GM23338 (cell line): ENCODE data around the gene NTN4. TPM values are rescaled to one million over a fixed set of nuclear protein-coding genes. Genes with fewer than 3 reads are reported as not detected.

ENCODE experiments used
- ATAC-seq: fragments of 200-7000 bp; cut with Tn5 transposase; 3 replicates; pipeline ENCODE4 v1.9.1; 2020
- DNase-seq: peaks from one replicate; pipeline ENCODE4 v3.0.0-alpha.2; 2015; ENCODE audit warnings: low spot score
- H2AFZ ChIP-seq: fragments of 200-600 bp; sonication (generic); 2 replicates; pipeline ENCODE4 v1.8.0; 2016; ENCODE audit warnings: antibody characterized with exemption, mild to moderate bottlenecking, moderate library complexity
- H3F3A ChIP-seq: fragments of 200-600 bp; sonication (generic); replicated peaks from 2 replicates; pipeline ENCODE4 v1.8.0; 2017; ENCODE audit warnings: antibody characterized with exemption, mixed run types, low read depth
- H3K27ac ChIP-seq: fragments of 200-600 bp; sonication (generic); 2 replicates; pipeline ENCODE4 v1.6.1; 2016; ENCODE audit warnings: low read depth
- H3K27me3 ChIP-seq: fragments of 200-600 bp; sonication (generic); 2 replicates; pipeline ENCODE4 v1.8.0; 2016; ENCODE audit warnings: mild to moderate bottlenecking, mixed run types, moderate library complexity; ENCODE audit not compliant: insufficient read depth
- H3K36me3 ChIP-seq: fragments of 200-600 bp; sonication (generic); 2 replicates; pipeline ENCODE4 v1.8.0; 2016; ENCODE audit warnings: mild to moderate bottlenecking; ENCODE audit not compliant: insufficient read depth
- H3K4me1 ChIP-seq: fragments of 200-600 bp; sonication (generic); 2 replicates; pipeline ENCODE4 v1.8.0; 2016; ENCODE audit warnings: mild to moderate bottlenecking, moderate library complexity; ENCODE audit not compliant: insufficient read depth
- H3K4me2 ChIP-seq: fragments of 200-600 bp; sonication (generic); 2 replicates; pipeline ENCODE4 v1.7.1; 2017; ENCODE audit warnings: mixed run types
- H3K4me3 ChIP-seq: fragments of 200-600 bp; sonication (generic); 2 replicates; pipeline ENCODE4 v1.6.1; 2016; ENCODE audit warnings: mixed run types
- H3K79me2 ChIP-seq: fragments of 200-600 bp; sonication (generic); replicated peaks from 2 replicates; pipeline ENCODE4 v1.8.0; 2017; ENCODE audit warnings: mild to moderate bottlenecking; ENCODE audit not compliant: insufficient read depth
- H3K9me2 ChIP-seq: fragments of 200-600 bp; sonication (generic); 2 replicates; pipeline ENCODE4 v1.8.0; 2017; ENCODE audit not compliant: insufficient read depth
- H4K20me1 ChIP-seq: fragments of 200-600 bp; sonication (generic); replicated peaks from 2 replicates; pipeline ENCODE4 v1.8.0; 2017; ENCODE audit warnings: mild to moderate bottlenecking; ENCODE audit not compliant: insufficient read depth
- H3K27ac Mint-ChIP-seq: 2 replicates; pipeline ENCODE4 v1.8.0; 2020; ENCODE audit warnings: inconsistent platforms, mild to moderate bottlenecking, moderate library complexity, mixed read lengths
- H3K27me3 Mint-ChIP-seq: 3 replicates; pipeline ENCODE4 v1.8.0; 2022; ENCODE audit warnings: low read depth, mild to moderate bottlenecking, moderate library complexity, mixed read lengths, inconsistent platforms; ENCODE audit not compliant: insufficient read depth, poor library complexity
- H3K36me3 Mint-ChIP-seq: 3 replicates; pipeline ENCODE4 v1.8.0; 2021; ENCODE audit warnings: low read depth, mild to moderate bottlenecking, inconsistent platforms, moderate library complexity, mixed read lengths
- H3K4me1 Mint-ChIP-seq: 3 replicates; pipeline ENCODE4 v1.8.0; 2020; ENCODE audit warnings: mild to moderate bottlenecking, inconsistent platforms, mixed read lengths
- H3K4me3 Mint-ChIP-seq: 3 replicates; pipeline ENCODE4 v1.8.0; 2021; ENCODE audit warnings: moderate library complexity, mild to moderate bottlenecking, inconsistent platforms, mixed read lengths
- H3K9me3 Mint-ChIP-seq: 3 replicates; pipeline ENCODE4 v1.8.0; 2020; ENCODE audit warnings: moderate library complexity, mild to moderate bottlenecking, inconsistent platforms, mixed read lengths
- CREB1 ChIP-seq: fragments of 250-450 bp; sonication (Bioruptor Pico); IDR thresholded peaks from 2 replicates; pipeline ENCODE4 v1.5.0; 2020; ENCODE audit warnings: low read depth, mild to moderate bottlenecking, moderate library complexity
- CTCF ChIP-seq, 2 experiments: fragments of 200-600 bp in 1 of 2; sonication (generic) in 1 of 2; conservative IDR thresholded peaks; 2 replicates each; pipeline versions ENCODE4 v1.5.1 to v1.6.1; 2016 to 2017; ENCODE audit warnings: antibody characterized with exemption in 2 of 2, low read depth in 2 of 2, mild to moderate bottlenecking in 2 of 2, moderate library complexity in 1 of 2
- ETS1 ChIP-seq: IDR thresholded peaks from 2 replicates; pipeline ENCODE4 v1.6.1; 2016; ENCODE audit warnings: antibody characterized with exemption
- EZH2 ChIP-seq: fragments of 200-600 bp; sonication (generic); IDR thresholded peaks from one replicate; pipeline ENCODE4 v1.8.0; 2017; ENCODE audit warnings: antibody characterized with exemption, mild to moderate bottlenecking, low read depth; ENCODE audit not compliant: unreplicated experiment
- EZH2phosphoT487 ChIP-seq: fragments of 200-600 bp; sonication (generic); IDR thresholded peaks from one replicate; pipeline ENCODE4 v1.8.1; 2018; ENCODE audit warnings: antibody characterized with exemption; ENCODE audit not compliant: unreplicated experiment
- JUNB ChIP-seq: IDR thresholded peaks from one replicate; pipeline ENCODE4 v1.6.1; 2016; ENCODE audit warnings: antibody characterized with exemption; ENCODE audit not compliant: unreplicated experiment
- NANOG ChIP-seq: IDR thresholded peaks from 2 replicates; pipeline ENCODE4 v1.6.1; 2016; ENCODE audit warnings: antibody characterized with exemption, borderline replicate concordance
- POLR2AphosphoS5 ChIP-seq: IDR thresholded peaks from 2 replicates; pipeline ENCODE4 v1.6.1; 2016; ENCODE audit warnings: antibody characterized with exemption, low read depth
- REST ChIP-seq: IDR thresholded peaks from one replicate; pipeline ENCODE4 v1.6.1; 2018; ENCODE audit warnings: antibody characterized with exemption; ENCODE audit not compliant: unreplicated experiment
- STAT1 ChIP-seq: IDR thresholded peaks from one replicate; pipeline ENCODE4 v1.6.1; 2016; ENCODE audit warnings: antibody characterized with exemption; ENCODE audit not compliant: unreplicated experiment
- ZNF114 ChIP-seq: fragments of 250-450 bp; sonication (Bioruptor Pico); IDR thresholded peaks from 2 replicates; pipeline ENCODE4 v1.5.0; 2020; ENCODE audit warnings: mild to moderate bottlenecking, moderate library complexity
- ZNF331 ChIP-seq: fragments of 250-450 bp; sonication (Bioruptor Pico); IDR thresholded peaks from 2 replicates; pipeline ENCODE4 v1.5.0; 2020; ENCODE audit warnings: low read depth, mild to moderate bottlenecking, moderate library complexity
- ZNF462 ChIP-seq: fragments of 250-450 bp; sonication (Bioruptor Pico); IDR thresholded peaks from 2 replicates; pipeline ENCODE4 v1.5.0; 2020; ENCODE audit warnings: mild to moderate bottlenecking, moderate library complexity
- polyA plus RNA-seq: library from polyadenylated mRNA; unstranded; fragments of >200 nt; fragmentation: Nextera tagmentation; extraction: Ambion mirVana; gene quantifications from 2 replicates; pipeline ENCODE4 v1.2.1, GENCODE V29; 2016
- total RNA-seq: library from RNA; depleted of rRNA; stranded (reverse); fragments of >200 nt; shearing (Covaris generic); gene quantifications from 2 replicates; pipeline ENCODE4 v1.2.3, GENCODE V29; 2014

The NTN4 gene
- total and polyA plus RNA-seq, 2 experiments from 2014 or later, result 1.5 to 3.8 TPM

GRCh38 chr12:95613021-95613420, 177.5 kb downstream of the NTN4 start:
- no peak for DNase-seq
- H3K36me3 ChIP-seq, result no peaks in the 10 kb centered on the region
- no peaks in the 10 kb centered on the region for H3K27me3 ChIP-seq
- H3K27ac Mint-ChIP-seq, result no peak overlapping the region
- no peak overlapping the region for H3K4me3 ChIP-seq
- H2AFZ ChIP-seq, result no peak overlapping the region
- H3K4me2 ChIP-seq, result no peak overlapping the region
- peaks cover 39% of the 10 kb centered on the region for H3K4me1 ChIP-seq
- H3K9me3 Mint-ChIP-seq, result no peaks in the 10 kb centered on the region
- TF ChIP-seq ETS1, result no peak
- TF ChIP-seq EZH2, result no peak
- TF ChIP-seq NANOG, result no peak
- no peak for TF ChIP-seq EZH2phosphoT487
- no peak for TF ChIP-seq POLR2AphosphoS5
- no peak for TF ChIP-seq CTCF (conservative IDR thresholded peaks at IDR 0.05; ENCODE audit: low read depth in 2 of 2)
- TF ChIP-seq CREB1 (CRISPR knock-in tag), result no peak
- no peak for TF ChIP-seq ZNF114 (CRISPR knock-in tag)
- TF ChIP-seq ZNF462 (CRISPR knock-in tag), result no peak
- TF ChIP-seq REST, result no peak
- no peak for TF ChIP-seq STAT1
- no peak for TF ChIP-seq ZNF331 (CRISPR knock-in tag)
- TF ChIP-seq JUNB, result no peak
- peaks cover 13% of the 10 kb centered on the region for H3K27me3 Mint-ChIP-seq
- ATAC-seq, result no peak
- H4K20me1 ChIP-seq, result no peaks in the 10 kb centered on the region
- no peaks in the 10 kb centered on the region for H3K9me2 ChIP-seq
- H3F3A ChIP-seq, result no peaks in the 10 kb centered on the region; the same call in 1 of the 2 replicates
- no peaks in the 10 kb centered on the region for H3K79me2 ChIP-seq
- no peak overlapping the region for H3K4me3 Mint-ChIP-seq
- H3K36me3 Mint-ChIP-seq, result 0 out of 3 replicates have a peak, but pooled peaks cover 2% of the 10 kb centered on the region
- peaks cover 31% of the 10 kb centered on the region for H3K4me1 Mint-ChIP-seq
- no peak overlapping the region for H3K27ac ChIP-seq
